GM21786 (cell line): ENCODE measurements around the gene PTPRM.

ENCODE experiments used
- ATAC-seq: cut with Tn5 transposase; IDR thresholded peaks from one replicate; pipeline ENCODE4 v1.9.1; 2021; ENCODE audit not compliant: unreplicated experiment

PTPRM gene

DNA sequence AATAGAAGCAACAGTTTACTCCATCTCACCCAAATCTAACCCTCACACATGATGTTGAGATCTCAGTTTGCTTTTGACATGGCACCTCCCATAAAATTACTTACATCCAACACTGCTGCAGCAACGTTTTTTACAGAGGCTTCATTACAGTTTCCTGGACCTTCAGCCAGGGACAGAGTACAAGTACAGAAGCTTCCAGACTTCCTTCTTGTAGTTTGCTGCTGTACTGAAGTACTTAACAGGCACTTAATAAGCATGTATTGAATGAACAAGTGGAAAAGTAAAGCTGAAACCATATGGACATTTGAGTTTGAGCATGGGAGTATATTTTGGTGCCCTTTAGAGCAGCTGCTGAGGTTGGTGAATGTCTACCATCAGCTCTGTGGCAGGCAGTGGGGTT is 514.2 kb downstream of the PTPRM start:
- ATAC-seq = no peak

DNA sequence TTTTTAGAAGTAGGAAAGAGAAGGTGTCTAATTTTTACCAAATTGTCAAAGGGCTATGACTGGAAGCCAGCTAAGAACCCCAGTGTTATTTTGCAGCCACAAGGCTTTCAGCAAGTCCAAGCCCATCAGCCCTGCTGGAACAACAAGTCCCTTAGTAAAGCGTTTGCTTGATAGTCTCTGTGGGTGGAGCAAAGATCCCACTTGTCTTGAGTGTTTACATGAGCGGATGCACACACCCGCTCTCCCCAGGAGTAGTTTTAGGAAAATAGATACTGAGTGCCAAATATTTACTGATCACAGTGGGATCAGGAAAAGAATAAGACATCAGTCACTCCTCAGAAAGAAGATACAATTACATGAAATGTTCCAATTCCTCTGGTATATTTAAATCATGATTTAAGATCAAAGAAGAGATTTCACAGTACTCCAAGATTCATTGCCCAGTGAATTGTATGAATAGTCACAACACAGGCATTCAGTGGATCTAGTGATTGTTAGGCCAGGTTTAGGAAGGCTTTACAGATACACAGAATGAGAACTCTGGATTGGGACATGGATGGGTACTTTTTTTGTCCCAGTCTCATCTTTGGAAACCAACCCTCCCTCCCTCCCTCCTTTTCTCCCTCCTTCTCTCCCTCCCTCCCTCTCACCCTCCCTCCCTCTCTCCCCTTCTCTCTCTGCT is 514.9 kb downstream of the PTPRM start:
- ATAC-seq = no peak

DNA sequence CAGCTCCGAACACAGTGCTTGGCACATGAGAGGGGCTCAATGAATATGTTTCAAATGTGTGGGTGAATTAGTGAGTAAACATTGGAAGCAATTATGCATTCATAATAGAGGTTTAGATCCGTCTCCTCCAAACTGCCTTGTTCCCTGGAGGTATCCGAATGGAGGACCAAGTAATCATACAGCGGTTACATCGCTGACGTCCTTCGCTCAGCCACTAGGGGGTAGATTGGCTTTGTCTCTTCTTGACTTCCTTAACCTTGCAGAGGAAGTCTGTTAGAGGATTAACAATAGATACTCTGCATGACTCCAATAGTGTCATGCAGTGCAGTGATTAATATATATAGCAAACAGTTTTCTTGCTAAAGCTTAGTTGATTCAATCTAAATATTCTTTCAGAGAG is 517.0 kb downstream of the PTPRM start:
- ATAC-seq = no peak

DNA sequence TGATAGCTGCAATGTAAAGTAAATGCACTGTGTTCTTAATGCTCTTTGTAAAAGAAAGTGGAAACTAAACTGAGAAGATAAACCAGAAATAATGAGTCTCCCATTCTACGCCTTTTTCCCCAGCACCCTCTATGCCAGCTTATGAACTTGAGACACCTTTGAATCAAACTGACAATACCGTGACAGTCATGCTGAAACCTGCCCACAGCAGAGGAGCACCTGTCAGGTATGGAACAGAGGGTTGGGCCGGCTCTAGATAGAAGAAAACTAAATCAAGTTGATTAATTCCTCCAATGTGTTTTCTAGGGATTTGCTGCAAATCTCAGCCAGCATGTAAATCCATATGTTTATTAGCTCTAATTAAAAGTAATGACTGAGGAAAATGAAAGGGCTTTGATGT is 521.5 kb downstream of the PTPRM start:
- no peak for ATAC-seq

DNA sequence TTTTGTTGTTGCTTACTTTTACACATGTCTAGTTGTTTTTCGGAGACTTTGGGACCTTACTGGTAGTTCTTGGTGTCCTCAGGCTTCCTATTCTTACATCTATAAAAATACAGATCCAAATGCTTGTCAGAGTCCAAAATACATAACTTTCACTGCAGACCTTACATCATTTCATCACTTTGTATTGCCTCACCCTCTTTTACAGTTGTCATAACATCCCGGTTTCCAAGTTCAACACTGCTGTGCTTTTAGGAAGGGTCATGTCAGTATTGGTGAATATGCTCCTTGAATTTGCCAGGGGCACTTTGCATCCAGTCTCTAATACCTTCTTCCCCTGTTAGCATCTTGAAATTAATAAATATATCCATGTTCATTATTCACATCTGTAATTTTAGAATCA is 523.9 kb downstream of the PTPRM start:
- no peak for ATAC-seq

DNA sequence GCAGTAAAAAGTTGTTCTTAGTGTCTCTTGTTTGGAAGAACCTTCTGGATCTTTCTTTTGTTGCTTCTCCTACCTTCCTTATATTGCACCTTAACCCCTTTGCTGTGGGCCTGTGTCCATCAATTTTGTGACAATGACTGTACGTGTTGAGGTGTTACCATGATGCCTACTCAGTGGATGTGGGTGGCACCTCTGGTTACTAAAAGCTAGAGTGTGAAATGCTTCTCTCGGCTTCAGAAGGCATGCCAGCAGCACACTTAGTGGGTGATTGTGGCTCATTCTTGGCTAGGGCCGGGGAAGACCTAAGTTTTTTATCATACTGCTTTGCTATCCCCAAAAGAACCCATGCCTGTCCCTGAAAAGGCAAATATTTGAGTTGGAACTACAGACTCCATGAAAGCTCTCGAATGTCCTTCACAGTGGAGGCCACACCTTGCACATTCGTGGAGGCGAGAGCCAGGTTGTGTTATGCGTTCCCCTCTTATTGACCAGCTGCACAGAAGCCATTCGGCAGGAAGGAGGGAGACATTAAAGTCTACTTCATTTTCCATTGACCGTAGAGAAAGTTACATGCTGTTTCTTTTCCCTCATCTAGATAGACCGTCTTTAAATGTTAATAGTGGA is 528.9 kb downstream of the PTPRM start:
- ATAC-seq = no peak

DNA sequence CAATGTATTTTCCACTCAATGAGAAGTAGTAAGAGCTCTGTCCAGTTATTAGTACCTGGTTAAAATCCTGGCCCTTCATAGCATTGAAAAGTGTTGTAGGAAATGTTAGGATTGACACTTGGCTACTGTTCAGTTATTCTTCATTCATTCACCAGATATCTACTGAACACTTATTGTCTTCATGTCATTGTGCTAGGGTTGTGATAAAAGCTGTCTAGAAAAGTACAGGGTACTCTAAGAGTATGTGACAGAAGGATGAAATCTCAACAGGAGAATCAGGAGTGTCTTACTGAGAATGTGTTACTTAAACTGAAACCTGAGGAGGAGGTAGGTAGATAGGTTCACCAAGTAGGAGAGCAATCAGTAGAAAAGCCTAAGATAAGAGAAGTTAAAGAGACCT is 530.3 kb downstream of the PTPRM start:
- ATAC-seq = no peak

DNA sequence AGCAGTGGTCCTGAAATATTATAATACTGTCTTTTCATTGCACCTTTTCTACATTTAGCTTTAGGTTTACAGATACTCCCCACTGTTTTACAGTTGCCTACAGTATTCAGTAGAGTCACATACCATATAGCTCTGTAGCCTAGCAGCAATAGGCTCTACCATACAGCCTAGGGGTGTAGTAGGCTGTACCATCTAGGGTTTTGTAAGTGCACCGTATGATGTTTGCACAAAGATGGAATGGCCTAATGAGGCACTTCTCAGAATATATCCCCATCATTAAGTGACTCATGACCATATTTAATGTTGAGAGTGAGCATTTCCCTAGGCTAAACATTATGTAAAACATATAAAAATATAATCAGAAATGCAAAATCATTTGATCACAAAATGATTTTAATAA is 530.8 kb downstream of the PTPRM start:
- no peak for ATAC-seq

DNA sequence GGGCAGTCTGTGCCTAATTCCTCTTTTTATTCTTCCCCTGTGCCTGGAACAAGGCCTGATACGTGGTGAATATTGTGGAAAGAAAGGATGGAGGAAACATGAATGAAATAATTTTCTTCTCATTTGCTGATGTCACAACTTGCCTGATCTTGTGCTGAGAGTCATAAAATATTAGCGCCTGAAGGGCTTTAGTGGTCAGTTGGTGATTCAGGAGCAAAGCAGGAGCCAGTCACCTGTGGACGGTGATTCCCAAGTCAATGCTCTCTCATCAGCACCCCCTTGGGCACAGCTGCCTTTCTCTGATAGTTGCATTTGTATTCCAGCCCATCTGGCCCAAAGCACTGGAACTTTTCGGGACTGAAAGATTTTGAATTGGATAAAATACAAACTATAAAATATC is 539.5 kb downstream of the PTPRM start:
- ATAC-seq = no peak

DNA sequence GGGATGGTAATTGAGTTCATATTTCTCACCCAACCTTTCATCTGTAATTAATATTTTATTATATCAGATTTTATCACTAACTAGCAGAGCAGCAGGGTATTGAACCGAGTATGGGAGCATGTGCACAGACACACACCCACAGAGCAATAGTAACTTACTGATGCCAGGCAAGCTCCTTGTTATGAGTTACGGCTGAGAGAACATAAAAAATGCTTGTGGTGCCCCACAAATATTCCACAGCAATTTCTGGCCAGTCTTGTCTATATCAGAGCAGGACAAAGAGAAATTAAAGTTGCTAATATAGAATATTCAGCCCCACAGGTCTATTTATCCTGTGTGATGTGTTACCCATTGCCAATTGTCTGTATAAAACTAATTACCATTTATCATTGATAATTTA is 540.3 kb downstream of the PTPRM start:
- no peak for ATAC-seq

DNA sequence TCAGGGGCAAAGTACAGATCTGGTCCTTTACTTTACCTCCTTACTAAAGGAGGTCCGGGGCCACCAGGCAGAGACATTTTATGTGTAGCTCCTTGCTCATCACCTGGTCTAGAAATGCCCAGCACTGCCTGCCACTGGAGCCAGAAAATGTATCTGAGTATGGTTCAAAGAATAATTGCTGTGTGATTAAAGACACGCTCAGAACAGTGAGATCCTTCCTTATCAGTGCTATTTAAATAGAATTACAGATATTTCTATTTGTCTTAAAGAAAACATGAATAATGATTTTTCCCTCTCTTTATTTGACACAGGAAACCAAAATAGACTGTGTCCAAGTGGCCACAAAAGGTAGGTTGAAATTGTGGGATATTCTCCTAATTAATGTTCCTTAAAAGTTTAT is 547.4 kb downstream of the PTPRM start:
- ATAC-seq = no peak

DNA sequence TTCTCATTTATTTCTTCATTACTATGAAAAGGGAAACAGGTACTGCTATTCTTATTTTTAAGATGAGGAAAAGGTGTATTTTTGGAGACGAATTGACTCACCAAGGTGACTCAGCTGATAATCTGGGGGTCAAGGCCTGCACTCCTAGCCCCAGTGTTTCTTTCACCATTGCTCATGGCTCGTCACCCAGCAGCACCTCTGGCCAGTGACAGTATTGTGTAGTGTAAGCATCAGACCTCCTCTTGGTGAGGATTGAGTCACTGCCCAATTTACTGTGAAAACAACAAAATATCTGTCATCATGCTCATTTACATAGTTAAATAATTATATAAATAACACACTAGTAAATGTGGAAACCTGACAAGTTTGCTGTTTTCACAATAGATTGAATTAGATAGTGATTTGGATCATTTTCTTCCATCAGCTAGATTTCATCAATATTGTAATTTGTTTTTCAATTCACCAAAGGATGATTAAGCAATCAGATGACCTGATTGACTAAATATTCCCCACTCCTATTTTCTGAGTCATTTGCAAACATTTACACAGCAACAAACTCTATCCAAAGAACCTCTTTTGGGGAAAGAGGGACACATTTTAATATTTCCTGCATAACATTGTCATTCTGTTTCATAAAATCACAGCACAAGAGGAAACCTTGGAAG is 549.4 kb downstream of the PTPRM start:
- no peak for ATAC-seq

DNA sequence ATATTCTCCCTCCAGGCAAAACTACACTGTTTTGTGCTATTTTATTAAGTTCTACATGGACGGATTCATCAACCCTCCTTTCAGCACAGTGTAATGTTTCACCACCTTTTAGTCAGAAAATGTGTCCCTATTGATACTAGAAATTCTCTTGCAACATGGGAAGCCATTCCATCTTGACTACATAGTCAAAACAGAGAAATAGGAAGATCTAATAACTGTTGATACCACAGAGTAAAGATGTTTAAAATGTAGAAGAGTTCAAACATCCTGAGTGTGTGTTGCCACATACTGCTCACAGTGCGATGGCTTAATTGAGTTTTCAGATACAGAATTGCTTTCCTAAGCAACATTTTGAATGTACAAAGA is 549.9 kb downstream of the PTPRM start:
- no peak for ATAC-seq

DNA sequence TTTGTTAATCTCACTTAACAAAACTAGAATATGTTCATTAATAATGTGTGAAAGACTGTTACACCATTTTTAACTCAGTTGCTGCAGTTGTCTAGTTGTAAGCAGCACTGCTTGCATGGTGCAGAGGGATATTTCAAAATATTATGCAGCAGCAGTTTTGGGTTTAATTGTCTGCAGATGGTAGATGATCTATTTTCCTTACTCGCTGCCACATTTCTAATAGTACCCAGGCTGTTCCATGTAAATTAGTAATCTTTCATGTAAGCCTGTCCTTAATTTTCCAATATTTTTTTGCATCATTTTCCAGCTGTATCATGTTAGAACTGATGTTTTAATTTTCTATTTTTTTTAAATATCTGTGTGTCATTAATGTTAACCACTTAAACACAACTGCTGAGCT is 554.0 kb downstream of the PTPRM start:
- no peak for ATAC-seq

DNA sequence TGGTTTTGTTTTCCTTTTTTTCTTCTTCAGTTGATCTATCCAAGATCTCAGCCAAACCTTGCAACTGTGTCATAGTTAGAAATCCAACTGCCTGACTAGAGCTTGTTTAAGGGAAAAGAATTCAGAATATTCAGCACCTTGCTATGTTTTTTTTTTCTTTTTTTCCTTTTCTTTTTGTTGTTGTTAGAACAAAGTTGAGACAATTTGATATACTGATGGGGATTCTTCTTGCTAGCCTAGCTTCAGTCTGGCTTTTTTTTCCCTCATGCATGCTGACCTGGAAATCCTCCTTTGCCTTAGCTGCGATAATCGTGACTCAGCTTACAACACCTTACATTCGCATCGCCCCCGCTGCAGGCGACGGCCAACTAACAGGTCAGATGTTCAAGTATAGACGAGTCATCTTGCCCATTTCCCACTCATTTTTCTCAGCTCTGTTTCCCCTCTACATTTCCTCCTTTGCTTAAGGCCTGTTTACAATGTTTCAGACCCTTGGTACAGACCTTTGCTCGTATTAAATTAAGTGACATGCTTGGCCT is 554.9 kb downstream of the PTPRM start:
- no peak for ATAC-seq

DNA sequence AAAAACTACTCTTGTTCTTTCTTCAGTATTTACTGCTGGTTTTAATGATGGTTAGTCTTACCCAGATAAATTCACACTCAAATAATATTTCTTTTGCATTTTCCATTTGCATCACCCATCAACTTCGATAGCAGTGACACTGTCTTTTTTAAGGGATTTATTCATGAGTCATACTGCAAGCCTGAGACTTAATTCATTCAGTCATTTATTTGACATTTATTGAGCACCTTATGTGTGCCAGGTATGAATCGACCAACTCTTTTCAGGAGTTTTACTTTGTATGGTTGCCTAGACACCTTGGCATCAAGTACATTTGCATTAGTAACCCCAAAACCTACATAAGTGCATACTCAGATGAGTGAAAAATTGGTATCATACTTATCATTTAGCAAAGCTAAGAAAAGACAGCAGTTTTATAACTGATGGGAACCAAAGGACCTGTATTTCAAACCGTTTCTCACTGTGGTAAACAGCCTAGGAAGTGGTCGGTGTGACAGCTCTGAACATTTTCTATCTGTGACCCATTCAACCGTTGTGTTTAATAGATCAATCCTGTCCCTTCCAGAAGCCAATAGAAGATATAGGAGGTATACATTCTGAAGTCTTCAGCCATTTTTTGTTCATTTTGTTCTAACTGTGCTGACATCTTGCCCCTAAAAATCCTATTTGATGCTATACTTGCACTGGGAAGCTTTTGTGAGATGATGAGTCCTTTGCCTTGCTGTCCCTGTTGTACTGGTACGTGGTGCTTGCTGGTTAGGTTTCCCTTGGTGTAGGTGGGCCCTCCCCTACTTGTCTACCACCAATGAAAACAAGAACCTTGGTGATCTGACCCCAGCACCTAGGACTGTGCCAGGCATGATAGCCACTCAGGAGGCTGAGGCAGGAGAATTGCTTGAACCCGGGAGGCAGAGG is 557.4 kb downstream of the PTPRM start:
- no peak for ATAC-seq

DNA sequence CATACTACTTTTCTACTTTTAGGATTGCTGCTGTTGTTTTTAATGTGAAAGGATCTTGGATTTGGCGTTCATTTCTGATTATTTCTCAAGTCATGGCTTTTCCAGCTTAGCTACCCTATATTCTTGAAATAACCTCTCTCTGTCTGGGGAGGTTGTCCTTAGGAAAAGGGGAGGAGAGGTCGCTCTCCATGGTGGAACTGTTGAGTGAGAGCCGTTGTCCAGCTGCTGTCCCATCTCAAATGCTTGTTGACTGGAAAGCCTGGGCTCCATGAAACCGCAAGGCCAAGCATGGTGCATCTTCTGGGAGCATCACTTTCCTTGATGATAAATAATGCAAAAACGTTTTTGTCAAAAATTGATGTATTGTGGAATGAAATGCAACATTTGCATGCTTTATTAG is 563.0 kb downstream of the PTPRM start:
- no peak for ATAC-seq

DNA sequence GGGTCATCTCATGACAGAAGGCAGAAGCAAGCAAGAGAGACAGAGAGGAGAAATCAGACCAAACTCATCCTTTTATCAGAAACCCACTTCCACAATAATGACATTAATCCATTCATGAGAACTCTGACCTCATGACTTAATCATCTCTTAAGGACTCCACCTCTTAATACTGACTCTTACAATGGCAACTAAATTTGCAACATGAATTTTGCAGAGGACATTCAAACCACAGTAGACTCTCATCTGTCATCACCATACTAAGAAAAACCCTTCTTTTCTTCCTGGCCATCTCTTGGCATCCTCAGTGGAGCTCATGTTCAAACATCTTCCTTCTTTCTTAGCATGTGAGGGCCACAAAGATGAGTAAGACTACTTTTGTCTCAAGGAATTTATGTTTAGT is 565.9 kb downstream of the PTPRM start:
- ATAC-seq = no peak

DNA sequence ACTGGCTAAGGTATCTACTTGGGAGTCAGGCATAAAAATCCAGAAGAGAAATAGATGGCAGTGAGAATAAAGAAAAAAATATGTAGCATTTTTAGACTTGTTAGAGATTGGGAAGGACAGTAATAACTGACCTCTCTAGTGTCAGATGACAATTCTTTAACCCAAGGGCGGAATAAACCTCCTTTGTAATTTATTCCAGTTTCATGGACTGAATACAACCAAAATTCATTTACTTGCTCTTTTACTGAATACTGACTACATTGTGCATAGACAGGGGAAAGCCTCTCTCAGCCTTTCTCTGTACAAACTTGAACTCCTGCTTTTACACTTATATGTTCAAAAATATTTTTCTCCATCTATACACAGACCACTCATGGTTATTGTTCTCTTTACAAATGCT is 566.8 kb downstream of the PTPRM start:
- no peak for ATAC-seq

DNA sequence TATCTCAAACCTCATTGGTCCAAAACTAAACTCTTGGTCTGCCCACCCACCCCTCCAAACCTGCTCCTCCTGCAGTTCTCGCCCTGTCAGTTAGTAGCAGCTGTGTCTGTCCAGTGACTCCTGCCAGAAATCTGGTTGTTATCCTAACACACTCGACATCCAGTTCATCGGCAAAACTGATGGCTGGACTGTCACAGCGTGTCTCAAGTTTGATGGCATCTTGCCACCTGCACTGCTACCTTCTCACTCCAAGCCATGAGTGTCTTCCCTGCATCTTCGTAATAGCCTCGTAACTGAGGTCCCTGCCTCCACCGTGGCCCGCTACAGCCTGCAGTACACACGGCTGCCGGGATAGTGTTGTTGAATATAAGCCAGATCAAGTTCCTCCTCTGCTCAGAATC is 572.0 kb downstream of the PTPRM start:
- no peak for ATAC-seq

DNA sequence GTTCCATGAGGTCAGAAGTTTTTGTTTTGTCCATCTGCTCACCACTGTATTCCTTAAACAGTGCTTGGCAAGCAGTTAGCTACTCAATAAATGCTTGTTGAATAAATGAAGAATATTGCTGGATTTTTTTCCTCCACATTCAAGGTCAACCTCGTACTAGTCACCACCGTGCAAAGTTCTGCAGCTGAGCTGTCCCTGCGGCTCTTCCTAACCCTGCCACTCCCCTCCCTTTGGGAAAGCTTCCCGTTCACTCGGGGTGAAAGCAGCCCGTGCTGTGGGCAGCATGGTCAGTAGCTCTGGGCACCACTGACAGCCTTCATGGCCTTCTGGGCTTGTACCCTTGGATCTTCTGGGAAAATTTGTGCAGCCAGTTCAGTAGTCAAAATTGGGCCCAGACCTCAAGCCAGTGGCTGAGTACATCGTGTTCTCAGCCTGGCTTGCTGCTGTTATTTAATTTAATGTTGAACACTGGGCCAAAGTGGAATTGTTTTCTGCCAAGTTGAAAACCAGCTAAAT is 572.8 kb downstream of the PTPRM start:
- no peak for ATAC-seq
